HL-60 (cell line): ENCODE data around the gene RAB31.

Experiments
- GABPA ChIP-seq: IDR thresholded peaks from 2 replicates; pipeline ENCODE4 v1.6.1; 2012; ENCODE audit warnings: low read depth
- POLR2AphosphoS5 ChIP-seq: IDR thresholded peaks from 2 replicates; pipeline ENCODE4 v1.6.1; 2012; ENCODE audit warnings: low read depth
- SPI1 ChIP-seq: IDR thresholded peaks from 2 replicates; pipeline ENCODE4 v1.6.1; 2012; ENCODE audit warnings: low read depth, mild to moderate bottlenecking, borderline replicate concordance
- TF ChIP-seq, protein P1 (sequence below): IDR thresholded peaks from one replicate; pipeline ENCODE4 v1.5.1; 2011; ENCODE audit warnings: low read length, control low read depth, inconsistent platforms; ENCODE audit not compliant: insufficient read depth
- TF ChIP-seq, protein P2 (sequence below): IDR thresholded peaks from 2 replicates; pipeline ENCODE4 v1.6.1; 2012; ENCODE audit warnings: low read depth; ENCODE audit not compliant: insufficient replicate concordance

DNA sequence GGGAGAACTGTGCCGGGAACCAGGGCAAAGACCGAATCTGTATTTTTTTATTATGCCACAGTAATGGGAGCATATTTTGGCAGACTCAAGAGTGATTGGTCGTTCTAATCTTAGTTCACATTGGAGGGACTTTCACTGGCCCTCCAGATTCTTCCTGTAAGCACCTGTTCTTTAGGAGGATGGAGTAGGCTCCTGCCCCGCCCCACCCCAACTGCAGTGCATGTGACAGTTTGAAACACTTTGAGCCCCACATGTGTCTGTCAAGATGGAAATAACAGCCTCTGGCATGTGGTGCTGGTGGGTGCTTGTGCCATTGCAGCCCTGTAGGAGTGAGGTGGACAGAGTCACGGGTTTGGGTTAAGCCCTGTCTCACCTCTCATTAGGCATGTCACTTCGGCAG is 134.3 kb downstream of the RAB31 start:
- TF ChIP-seq, protein P1, sequence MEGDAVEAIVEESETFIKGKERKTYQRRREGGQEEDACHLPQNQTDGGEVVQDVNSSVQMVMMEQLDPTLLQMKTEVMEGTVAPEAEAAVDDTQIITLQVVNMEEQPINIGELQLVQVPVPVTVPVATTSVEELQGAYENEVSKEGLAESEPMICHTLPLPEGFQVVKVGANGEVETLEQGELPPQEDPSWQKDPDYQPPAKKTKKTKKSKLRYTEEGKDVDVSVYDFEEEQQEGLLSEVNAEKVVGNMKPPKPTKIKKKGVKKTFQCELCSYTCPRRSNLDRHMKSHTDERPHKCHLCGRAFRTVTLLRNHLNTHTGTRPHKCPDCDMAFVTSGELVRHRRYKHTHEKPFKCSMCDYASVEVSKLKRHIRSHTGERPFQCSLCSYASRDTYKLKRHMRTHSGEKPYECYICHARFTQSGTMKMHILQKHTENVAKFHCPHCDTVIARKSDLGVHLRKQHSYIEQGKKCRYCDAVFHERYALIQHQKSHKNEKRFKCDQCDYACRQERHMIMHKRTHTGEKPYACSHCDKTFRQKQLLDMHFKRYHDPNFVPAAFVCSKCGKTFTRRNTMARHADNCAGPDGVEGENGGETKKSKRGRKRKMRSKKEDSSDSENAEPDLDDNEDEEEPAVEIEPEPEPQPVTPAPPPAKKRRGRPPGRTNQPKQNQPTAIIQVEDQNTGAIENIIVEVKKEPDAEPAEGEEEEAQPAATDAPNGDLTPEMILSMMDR, result no peak
- TF ChIP-seq, protein P2, sequence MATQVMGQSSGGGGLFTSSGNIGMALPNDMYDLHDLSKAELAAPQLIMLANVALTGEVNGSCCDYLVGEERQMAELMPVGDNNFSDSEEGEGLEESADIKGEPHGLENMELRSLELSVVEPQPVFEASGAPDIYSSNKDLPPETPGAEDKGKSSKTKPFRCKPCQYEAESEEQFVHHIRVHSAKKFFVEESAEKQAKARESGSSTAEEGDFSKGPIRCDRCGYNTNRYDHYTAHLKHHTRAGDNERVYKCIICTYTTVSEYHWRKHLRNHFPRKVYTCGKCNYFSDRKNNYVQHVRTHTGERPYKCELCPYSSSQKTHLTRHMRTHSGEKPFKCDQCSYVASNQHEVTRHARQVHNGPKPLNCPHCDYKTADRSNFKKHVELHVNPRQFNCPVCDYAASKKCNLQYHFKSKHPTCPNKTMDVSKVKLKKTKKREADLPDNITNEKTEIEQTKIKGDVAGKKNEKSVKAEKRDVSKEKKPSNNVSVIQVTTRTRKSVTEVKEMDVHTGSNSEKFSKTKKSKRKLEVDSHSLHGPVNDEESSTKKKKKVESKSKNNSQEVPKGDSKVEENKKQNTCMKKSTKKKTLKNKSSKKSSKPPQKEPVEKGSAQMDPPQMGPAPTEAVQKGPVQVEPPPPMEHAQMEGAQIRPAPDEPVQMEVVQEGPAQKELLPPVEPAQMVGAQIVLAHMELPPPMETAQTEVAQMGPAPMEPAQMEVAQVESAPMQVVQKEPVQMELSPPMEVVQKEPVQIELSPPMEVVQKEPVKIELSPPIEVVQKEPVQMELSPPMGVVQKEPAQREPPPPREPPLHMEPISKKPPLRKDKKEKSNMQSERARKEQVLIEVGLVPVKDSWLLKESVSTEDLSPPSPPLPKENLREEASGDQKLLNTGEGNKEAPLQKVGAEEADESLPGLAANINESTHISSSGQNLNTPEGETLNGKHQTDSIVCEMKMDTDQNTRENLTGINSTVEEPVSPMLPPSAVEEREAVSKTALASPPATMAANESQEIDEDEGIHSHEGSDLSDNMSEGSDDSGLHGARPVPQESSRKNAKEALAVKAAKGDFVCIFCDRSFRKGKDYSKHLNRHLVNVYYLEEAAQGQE, result no peak
- TF ChIP-seq POLR2AphosphoS5, result no peak
- TF ChIP-seq GABPA, result no peak
- TF ChIP-seq SPI1, result no peak
